SH-SY5Y (cell line): ENCODE results near the gene F5.

Experiments
- GATA2 ChIP-seq: IDR thresholded peaks from 2 replicates; pipeline ENCODE4 v1.6.1; 2011; ENCODE audit warnings: mild to moderate bottlenecking, low read depth, low read length
- GATA3 ChIP-seq: IDR thresholded peaks from 2 replicates; pipeline ENCODE4 v1.6.1; 2011; ENCODE audit warnings: low read depth, mild to moderate bottlenecking, low read length, moderate library complexity

GRCh38 chr1:169631249-169631648 lies 45.0 kb upstream of the F5 start:
- TF ChIP-seq GATA2 = no peak
- TF ChIP-seq GATA3 = no peak
